ENCODE results near the gene RNU6-1. TPM values are rescaled to one million over a fixed set of nuclear protein-coding genes. Genes with fewer than 3 reads are reported as not detected.

Gene RNU6-1
- total RNA-seq, 6 experiments from 2014 or later, result not detected

- DNase-seq (peak in 1 of 3 donors; percentile 33), ATAC-seq (no peak)
- intact Hi-C loops (cut with DNase I), result no loop called here
- Histone ChIP-seq H3K4me3 (no peak overlapping the region), H3K4me1 (peaks cover 0 to 27% (median 0%) of the 10 kb centered on the region in 4 donors), H3K27ac (no peak overlapping the region), H3K36me3 (no peaks in the 10 kb centered on the region), H3K9me3 (no peaks in the 10 kb centered on the region), H3K27me3 (peaks cover 26 to 44% of the 10 kb centered on the region in 2 donors)
- WGBS (ENCODE audit: insufficient coverage, low coverage, low lambda C conversion rate, missing lambda C conversion rate), result 2% methylated on average over 27 of the region's 94 CpGs
- TF ChIP-seq CTCF (IDR thresholded peaks at IDR 0.05) (no peak), POLR2A (IDR thresholded peaks at IDR 0.05) (no peak)
Observed at GRCh38 chr15:67823314-67824196, 16.3 kb downstream of the RNU6-1 start.

- DNase-seq (peak in 1 of 3 donors; percentile 32), ATAC-seq (no peak)
- no peak for TF ChIP-seq CTCF (IDR thresholded peaks at IDR 0.05)
- intact Hi-C loops (cut with DNase I), result no loop called here
- no peaks in the 10 kb centered on the region for H3K36me3 ChIP-seq
- peaks cover 0 to 19% (median 0%) of the 10 kb centered on the region in 4 donors for H3K4me1 ChIP-seq
- peaks cover 22 to 37% of the 10 kb centered on the region in 2 donors for H3K27me3 ChIP-seq
- H3K4me3 ChIP-seq, result no peak overlapping the region
- H3K27ac ChIP-seq, result no peak overlapping the region
- H3K9me3 ChIP-seq, result no peaks in the 10 kb centered on the region
- 3% methylated on average over 10 of the region's 46 CpGs for WGBS (ENCODE audit: insufficient coverage, low coverage, low lambda C conversion rate, missing lambda C conversion rate)
Observed at GRCh38 chr15:67822537-67823313, 17.1 kb downstream of the RNU6-1 start.

- Histone ChIP-seq H3K27ac (no peak overlapping the region), H3K9me3 (no peaks in the 10 kb centered on the region), H3K4me1 (peaks cover 0 to 13% (median 0%) of the 10 kb centered on the region in 4 donors), H3K36me3 (no peaks in the 10 kb centered on the region), H3K4me3 (no peak overlapping the region), H3K27me3 (peaks cover 16 to 34% of the 10 kb centered on the region in 2 donors)
- no peak for ATAC-seq
- TF ChIP-seq CTCF (IDR thresholded peaks at IDR 0.05) (no peak), POLR2A (IDR thresholded peaks at IDR 0.05) (no peak)
- 11% methylated on average over 34 of the region's 43 CpGs for WGBS (ENCODE audit: insufficient coverage, low coverage, low lambda C conversion rate, missing lambda C conversion rate)
- intact Hi-C loops (cut with DNase I), result no loop called here
- peak in 1 of 3 donors; percentile 24 for DNase-seq
Observed at GRCh38 chr15:67821784-67822440, 17.9 kb downstream of the RNU6-1 start.

GRCh38 chr15:67820992-67821783 lies 18.7 kb downstream of the RNU6-1 start:
- Histone ChIP-seq H3K27ac (no peak overlapping the region), H3K36me3 (no peaks in the 10 kb centered on the region), H3K4me3 (no peak overlapping the region), H3K4me1 (peaks cover 0 to 13% (median 0%) of the 10 kb centered on the region in 4 donors), H3K27me3 (peaks cover 11 to 34% of the 10 kb centered on the region in 2 donors), H3K9me3 (no peaks in the 10 kb centered on the region)
- peak in 1 of 3 donors; percentile 65 for DNase-seq
- WGBS (ENCODE audit: insufficient coverage, low coverage, low lambda C conversion rate, missing lambda C conversion rate), result 9% methylated on average over 19 of the region's 39 CpGs
- intact Hi-C loops (cut with DNase I), result no loop called here
- peak; percentile 59 to 78 (median 69) for ATAC-seq
- no peak for TF ChIP-seq POLR2A (IDR thresholded peaks at IDR 0.05)
- no peak for TF ChIP-seq CTCF (IDR thresholded peaks at IDR 0.05)

Measured in right lobe of liver (tissue), 6 donors.